ENCODE results near the gene SEC16A. TPM values are rescaled to one million over a fixed set of nuclear protein-coding genes. Genes with fewer than 3 reads are reported as not detected.

Gene SEC16A
- total RNA-seq, 1 donor from 2014 or later, result 85.0 TPM

DNA sequence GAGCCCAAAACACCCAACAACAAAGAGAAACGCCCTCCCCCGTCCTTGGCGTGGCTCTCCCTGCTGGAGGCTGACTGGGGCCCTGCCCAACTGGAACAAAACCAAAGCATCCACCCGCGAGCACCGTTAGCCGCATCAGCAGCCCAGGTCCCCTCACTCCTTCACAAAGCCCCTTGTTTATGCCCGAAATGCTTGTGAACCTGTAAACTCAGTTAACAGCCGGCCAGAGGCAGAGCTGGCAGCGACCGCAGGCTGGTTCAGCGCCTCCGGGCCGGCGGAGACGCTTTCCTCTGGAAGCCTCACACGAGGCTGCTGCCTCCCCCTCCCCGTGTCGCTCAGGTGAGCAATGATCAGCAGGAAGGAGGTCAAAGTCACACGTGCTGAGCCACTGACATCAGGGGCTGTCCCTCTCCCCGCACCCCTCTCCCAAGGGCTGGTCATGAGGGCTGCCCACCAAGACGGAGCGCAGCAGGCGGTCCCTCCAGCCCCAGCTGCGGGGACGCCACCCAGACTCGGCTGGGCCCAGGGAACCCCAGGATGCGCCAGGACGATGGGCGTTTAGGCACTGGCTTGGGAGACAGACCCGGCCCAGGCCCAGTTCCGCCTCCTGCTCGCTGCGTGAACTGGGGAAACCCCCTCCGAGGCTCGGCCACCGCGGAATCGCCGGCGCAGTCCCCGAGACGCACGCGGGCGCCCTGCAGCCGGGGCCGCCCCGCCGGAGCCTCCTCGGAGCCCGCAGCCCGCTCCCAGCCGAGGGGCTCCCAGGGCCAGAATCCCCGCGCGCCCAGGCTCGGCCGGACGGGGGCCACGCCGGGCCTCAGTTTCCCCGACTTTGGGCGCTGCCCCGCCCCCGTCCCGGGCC, 83.4 kb downstream of the SEC16A start:
- Mint-ChIP-seq H3K4me1 (ENCODE audit: unreplicated experiment) (peaks cover 14% of the 10 kb centered on the region), H3K27me3 (ENCODE audit: unreplicated experiment) (no peaks in the 10 kb centered on the region), H3K27ac (ENCODE audit: unreplicated experiment) (peak overlapping the region; percentile 66), H3K4me3 (ENCODE audit: unreplicated experiment) (peak overlapping the region; percentile 82), H3K36me3 (ENCODE audit: unreplicated experiment) (peaks cover 11% of the 10 kb centered on the region), H3K9me3 (ENCODE audit: unreplicated experiment) (no peaks in the 10 kb centered on the region)
- no peak for DNase-seq (ENCODE audit: extremely low spot score, unreplicated experiment)
- TF ChIP-seq, protein P1, sequence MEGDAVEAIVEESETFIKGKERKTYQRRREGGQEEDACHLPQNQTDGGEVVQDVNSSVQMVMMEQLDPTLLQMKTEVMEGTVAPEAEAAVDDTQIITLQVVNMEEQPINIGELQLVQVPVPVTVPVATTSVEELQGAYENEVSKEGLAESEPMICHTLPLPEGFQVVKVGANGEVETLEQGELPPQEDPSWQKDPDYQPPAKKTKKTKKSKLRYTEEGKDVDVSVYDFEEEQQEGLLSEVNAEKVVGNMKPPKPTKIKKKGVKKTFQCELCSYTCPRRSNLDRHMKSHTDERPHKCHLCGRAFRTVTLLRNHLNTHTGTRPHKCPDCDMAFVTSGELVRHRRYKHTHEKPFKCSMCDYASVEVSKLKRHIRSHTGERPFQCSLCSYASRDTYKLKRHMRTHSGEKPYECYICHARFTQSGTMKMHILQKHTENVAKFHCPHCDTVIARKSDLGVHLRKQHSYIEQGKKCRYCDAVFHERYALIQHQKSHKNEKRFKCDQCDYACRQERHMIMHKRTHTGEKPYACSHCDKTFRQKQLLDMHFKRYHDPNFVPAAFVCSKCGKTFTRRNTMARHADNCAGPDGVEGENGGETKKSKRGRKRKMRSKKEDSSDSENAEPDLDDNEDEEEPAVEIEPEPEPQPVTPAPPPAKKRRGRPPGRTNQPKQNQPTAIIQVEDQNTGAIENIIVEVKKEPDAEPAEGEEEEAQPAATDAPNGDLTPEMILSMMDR (IDR thresholded peaks at IDR 0.05), result no peak

DNA sequence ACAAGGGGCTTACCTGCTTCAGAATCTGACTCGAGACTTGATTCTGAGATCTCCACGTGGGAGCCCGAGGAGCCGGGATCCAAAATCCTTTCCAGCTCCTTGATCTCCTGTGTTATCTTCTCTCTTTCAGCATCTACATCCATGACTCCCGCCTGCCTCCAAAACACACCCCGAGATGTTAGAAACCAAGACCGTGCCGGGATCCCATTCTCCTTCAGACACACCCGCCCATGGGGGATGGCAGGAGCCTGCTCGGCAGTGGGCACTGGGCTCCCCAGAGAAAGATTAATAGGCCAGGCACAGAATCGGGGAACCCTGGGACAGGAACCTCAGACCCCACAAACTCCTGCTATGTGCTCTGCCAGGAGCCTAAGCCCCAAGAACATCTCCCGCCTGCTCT, 84.6 kb downstream of the SEC16A start:
- no peak for DNase-seq (ENCODE audit: extremely low spot score, unreplicated experiment)
- no peak overlapping the region for H3K27ac Mint-ChIP-seq (ENCODE audit: unreplicated experiment)
- TF ChIP-seq, protein P1 (IDR thresholded peaks at IDR 0.05), result no peak
- H3K36me3 Mint-ChIP-seq (ENCODE audit: unreplicated experiment), result peaks cover 7% of the 10 kb centered on the region
- no peaks in the 10 kb centered on the region for H3K27me3 Mint-ChIP-seq (ENCODE audit: unreplicated experiment)
- no peaks in the 10 kb centered on the region for H3K9me3 Mint-ChIP-seq (ENCODE audit: unreplicated experiment)
- peak overlapping the region; percentile 18 for H3K4me3 Mint-ChIP-seq (ENCODE audit: unreplicated experiment)
- H3K4me1 Mint-ChIP-seq (ENCODE audit: unreplicated experiment), result peaks cover 14% of the 10 kb centered on the region

DNA sequence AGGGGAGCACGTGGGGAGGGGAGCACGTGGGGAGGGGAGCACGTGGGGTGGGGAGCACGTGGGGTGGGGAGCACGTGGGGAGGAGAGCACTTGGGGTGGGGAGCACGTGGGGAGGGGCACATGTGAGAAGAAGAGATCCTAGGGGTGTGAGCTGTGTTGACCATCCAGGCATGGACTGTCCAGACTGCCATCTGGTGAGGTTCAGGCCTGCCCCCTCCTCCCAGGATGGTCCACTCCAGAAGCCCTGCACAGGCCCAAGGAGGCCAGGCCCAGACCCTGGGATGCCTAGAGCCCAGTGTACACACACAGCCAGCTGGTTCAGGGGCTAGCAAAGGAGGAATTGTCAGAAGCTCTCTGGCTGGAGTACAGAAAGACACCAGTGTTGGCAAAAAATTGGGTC, 85.2 kb downstream of the SEC16A start:
- Mint-ChIP-seq H3K36me3 (ENCODE audit: unreplicated experiment) (peaks cover 7% of the 10 kb centered on the region), H3K27ac (ENCODE audit: unreplicated experiment) (no peak overlapping the region), H3K4me3 (ENCODE audit: unreplicated experiment) (no peak overlapping the region), H3K9me3 (ENCODE audit: unreplicated experiment) (no peaks in the 10 kb centered on the region), H3K4me1 (ENCODE audit: unreplicated experiment) (peaks cover 14% of the 10 kb centered on the region), H3K27me3 (ENCODE audit: unreplicated experiment) (no peaks in the 10 kb centered on the region)
- no peak for DNase-seq (ENCODE audit: extremely low spot score, unreplicated experiment)
- TF ChIP-seq, protein P1 (IDR thresholded peaks at IDR 0.05), result no peak

DNA sequence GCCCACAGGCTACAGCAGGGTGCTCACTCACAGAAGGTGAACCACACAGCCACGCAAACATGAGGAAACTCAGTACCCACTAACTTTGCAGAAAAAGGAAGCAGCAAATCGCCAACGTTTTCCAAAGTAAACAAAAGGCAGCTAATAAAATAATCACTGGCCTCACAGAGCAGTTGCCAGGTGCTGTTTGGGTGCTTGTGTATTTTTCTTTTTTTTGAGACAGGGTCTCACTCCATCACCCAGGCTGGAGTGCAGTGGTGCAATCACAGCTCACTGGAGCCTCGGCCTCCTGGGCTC, 86.7 kb downstream of the SEC16A start:
- H3K4me3 Mint-ChIP-seq (ENCODE audit: unreplicated experiment), result no peak overlapping the region

More for the DNA sequence above, 86.7 kb downstream of the SEC16A start:
- Mint-ChIP-seq H3K9me3 (ENCODE audit: unreplicated experiment) (no peaks in the 10 kb centered on the region), H3K4me1 (ENCODE audit: unreplicated experiment) (peaks cover 14% of the 10 kb centered on the region), H3K27me3 (ENCODE audit: unreplicated experiment) (no peaks in the 10 kb centered on the region), H3K36me3 (ENCODE audit: unreplicated experiment) (peaks cover 11% of the 10 kb centered on the region), H3K27ac (ENCODE audit: unreplicated experiment) (no peak overlapping the region)
- TF ChIP-seq, protein P1 (IDR thresholded peaks at IDR 0.05), result no peak
- no peak for DNase-seq (ENCODE audit: extremely low spot score, unreplicated experiment)
